Measurements from ENCODE around the gene SLC9A1.
A peak's percentile ranks its signal among the peaks of the same experiment; 100 is the strongest.

SLC9A1 gene

DNA sequence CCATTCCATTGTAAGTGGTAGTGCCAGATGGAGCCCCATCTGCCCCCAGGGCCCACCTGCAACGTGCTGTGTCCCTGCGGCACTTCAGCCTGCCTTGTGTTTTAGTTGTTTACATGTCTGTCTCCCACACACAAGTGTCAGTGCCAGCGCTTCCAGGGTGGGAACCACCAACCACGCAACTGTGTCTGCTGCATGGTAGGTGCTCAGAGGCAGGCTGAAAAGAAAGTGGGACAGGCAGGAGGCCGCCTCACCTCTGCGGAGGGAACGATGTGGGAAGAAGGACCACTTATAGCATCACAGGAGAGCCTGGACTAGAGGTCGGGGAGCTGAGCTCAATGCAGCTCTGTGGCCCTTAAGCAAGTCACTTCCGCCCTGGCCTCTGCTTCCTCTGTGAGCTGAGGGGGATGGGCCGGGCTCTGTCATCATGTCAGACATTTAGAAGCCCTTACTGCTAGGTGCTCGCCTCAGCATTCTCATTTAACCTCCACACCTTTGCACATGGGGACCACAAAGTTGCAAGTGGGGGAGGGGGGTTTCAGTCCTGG lies 17.9 kb downstream of the SLC9A1 start:
- peak overlapping the region; percentile 55 to 86 for H3K27ac ChIP-seq (ENCODE audit: low read depth in 2 of 2, low read length in 2 of 2)
- H3K9me3 ChIP-seq (ENCODE audit: control insufficient read depth in 2 of 2, low read length in 2 of 2): no peaks in the 10 kb centered on the region
- peak overlapping the region in 1 of 2 donors; percentile 45 for H3K4me3 ChIP-seq (ENCODE audit: low read length in 2 of 2)
- H3K4me1 ChIP-seq (ENCODE audit: control insufficient read depth in 2 of 2, insufficient read depth in 2 of 2, low read length in 2 of 2): peaks cover 46 to 50% of the 10 kb centered on the region in 2 donors
- H3K36me3 ChIP-seq (ENCODE audit: control insufficient read depth in 2 of 2, insufficient read depth in 2 of 2, low read length in 2 of 2): no peaks in the 10 kb centered on the region
- no peaks in the 10 kb centered on the region for H3K27me3 ChIP-seq (ENCODE audit: control insufficient read depth in 2 of 2, insufficient read depth in 2 of 2, low read length in 2 of 2)
- H3K9ac ChIP-seq (ENCODE audit: low read depth in 1 of 2, low read length in 2 of 2): peak overlapping the region; percentile 0 to 52

DNA sequence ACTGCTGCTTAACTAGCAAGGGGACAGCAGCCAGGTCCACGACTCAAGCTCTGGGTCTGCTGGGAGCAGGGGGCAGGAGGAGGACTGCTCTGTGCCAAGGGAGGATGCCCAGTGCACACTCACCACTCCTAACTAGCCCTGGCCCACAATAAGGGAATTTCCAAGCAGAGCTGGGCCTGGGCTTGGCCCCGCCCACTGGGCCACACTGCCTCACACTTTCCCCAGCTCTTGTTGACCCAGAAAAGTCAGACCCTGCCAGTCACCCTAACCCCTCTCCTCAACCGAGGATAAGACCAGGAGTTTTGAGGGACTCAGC lies 18.7 kb downstream of the SLC9A1 start:
- H3K4me1 ChIP-seq (ENCODE audit: control insufficient read depth in 2 of 2, insufficient read depth in 2 of 2, low read length in 2 of 2): peaks cover 39 to 43% of the 10 kb centered on the region in 2 donors
- no peak overlapping the region for H3K9ac ChIP-seq (ENCODE audit: low read depth in 1 of 2, low read length in 2 of 2)
- no peaks in the 10 kb centered on the region for H3K9me3 ChIP-seq (ENCODE audit: control insufficient read depth in 2 of 2, low read length in 2 of 2)
- H3K36me3 ChIP-seq (ENCODE audit: control insufficient read depth in 2 of 2, insufficient read depth in 2 of 2, low read length in 2 of 2): no peaks in the 10 kb centered on the region
- no peaks in the 10 kb centered on the region for H3K27me3 ChIP-seq (ENCODE audit: control insufficient read depth in 2 of 2, insufficient read depth in 2 of 2, low read length in 2 of 2)
- H3K4me3 ChIP-seq (ENCODE audit: low read length in 2 of 2): no peak overlapping the region
- peak overlapping the region in 1 of 2 donors; percentile 86 for H3K27ac ChIP-seq (ENCODE audit: low read depth in 2 of 2, low read length in 2 of 2)

DNA sequence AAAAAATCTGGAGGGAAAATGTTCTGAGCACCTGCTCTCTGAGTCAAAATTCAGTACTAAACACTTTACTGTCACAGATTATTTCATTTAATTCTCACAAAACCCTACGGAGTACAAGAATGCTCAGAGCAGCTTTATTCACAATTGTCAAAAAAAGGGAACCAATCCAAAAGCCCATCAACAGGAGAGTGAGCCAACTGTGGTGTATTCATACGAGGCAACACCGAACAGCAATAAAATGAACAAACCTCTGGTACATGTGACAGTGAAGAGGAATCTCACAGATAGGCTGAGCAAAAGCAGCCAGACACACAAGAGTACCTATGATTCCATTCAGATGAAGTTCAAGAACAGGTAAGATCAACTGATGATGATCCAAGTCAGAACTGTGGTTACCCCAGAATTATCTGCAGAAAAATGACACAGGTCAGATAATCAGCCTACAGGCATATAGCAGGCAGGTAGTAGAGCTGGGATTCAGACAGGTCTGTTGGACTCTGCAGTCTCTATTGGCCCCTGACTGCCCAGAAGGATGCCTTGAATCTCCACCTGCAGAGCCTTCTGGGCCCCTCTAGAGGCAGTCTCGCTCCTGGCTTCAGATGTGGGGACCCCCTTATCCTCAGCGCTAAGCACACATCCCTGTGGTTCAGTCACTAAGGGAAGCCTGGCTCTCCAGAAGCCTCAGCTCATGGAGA lies 19.2 kb downstream of the SLC9A1 start:
- Histone ChIP-seq H3K4me3 (ENCODE audit: low read length in 2 of 2) (no peak overlapping the region), H3K27ac (ENCODE audit: low read depth in 2 of 2, low read length in 2 of 2) (peak overlapping the region in 1 of 2 donors; percentile 86), H3K9ac (ENCODE audit: low read depth in 1 of 2, low read length in 2 of 2) (no peak overlapping the region), H3K27me3 (ENCODE audit: control insufficient read depth in 2 of 2, insufficient read depth in 2 of 2, low read length in 2 of 2) (no peaks in the 10 kb centered on the region), H3K9me3 (ENCODE audit: control insufficient read depth in 2 of 2, low read length in 2 of 2) (no peaks in the 10 kb centered on the region), H3K36me3 (ENCODE audit: control insufficient read depth in 2 of 2, insufficient read depth in 2 of 2, low read length in 2 of 2) (no peaks in the 10 kb centered on the region), H3K4me1 (ENCODE audit: control insufficient read depth in 2 of 2, insufficient read depth in 2 of 2, low read length in 2 of 2) (peaks cover 38 to 43% of the 10 kb centered on the region in 2 donors)

DNA sequence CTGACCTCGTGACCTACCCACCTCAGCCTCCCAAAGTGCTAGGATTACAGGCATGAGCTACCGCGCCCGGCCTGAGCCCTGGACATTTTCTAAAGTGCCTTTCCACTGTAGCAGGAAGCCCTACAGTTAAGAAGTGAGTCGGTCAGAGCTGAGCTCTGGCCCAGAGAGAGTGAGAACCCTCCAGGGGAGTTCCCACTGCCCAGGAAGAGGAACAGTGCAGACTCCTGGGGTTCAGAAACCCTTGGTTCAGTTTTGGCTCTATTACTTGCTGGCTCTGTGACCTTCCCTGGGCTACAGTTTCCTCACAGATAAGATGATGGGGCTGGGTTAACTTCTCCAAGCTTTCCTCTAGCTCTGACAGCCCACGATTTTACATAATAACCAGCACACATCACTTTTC lies 20.9 kb downstream of the SLC9A1 start:
- Histone ChIP-seq H3K9ac (ENCODE audit: low read depth in 1 of 2, low read length in 2 of 2) (no peak overlapping the region), H3K9me3 (ENCODE audit: control insufficient read depth in 2 of 2, low read length in 2 of 2) (no peaks in the 10 kb centered on the region), H3K27me3 (ENCODE audit: control insufficient read depth in 2 of 2, insufficient read depth in 2 of 2, low read length in 2 of 2) (no peaks in the 10 kb centered on the region), H3K4me1 (ENCODE audit: control insufficient read depth in 2 of 2, insufficient read depth in 2 of 2, low read length in 2 of 2) (peaks cover 30 to 33% of the 10 kb centered on the region in 2 donors), H3K36me3 (ENCODE audit: control insufficient read depth in 2 of 2, insufficient read depth in 2 of 2, low read length in 2 of 2) (no peaks in the 10 kb centered on the region), H3K4me3 (ENCODE audit: low read length in 2 of 2) (no peak overlapping the region), H3K27ac (ENCODE audit: low read depth in 2 of 2, low read length in 2 of 2) (peak overlapping the region in 1 of 2 donors; percentile 9)

DNA sequence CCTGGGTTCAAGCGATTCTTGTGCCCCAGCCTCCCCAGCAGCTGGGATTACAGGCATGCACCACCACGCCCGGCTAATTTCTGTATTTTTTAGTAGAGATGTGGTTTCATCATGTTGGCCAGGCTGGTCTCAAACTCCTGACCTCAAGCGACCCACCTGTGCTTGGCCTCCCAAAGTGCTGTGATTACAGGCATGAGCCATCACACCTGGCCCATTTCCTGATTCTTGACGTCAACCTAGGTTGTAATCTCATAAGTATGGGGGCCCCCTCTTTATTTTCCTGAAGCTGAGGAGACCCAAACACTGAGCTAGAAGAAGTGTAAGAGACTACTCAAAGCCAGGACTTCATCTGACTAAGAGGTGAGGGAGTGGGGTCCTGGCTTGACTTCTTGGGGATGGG lies 21.8 kb downstream of the SLC9A1 start:
- no peak overlapping the region for H3K27ac ChIP-seq (ENCODE audit: low read depth in 2 of 2, low read length in 2 of 2)
- H3K27me3 ChIP-seq (ENCODE audit: control insufficient read depth in 2 of 2, insufficient read depth in 2 of 2, low read length in 2 of 2): no peaks in the 10 kb centered on the region
- no peaks in the 10 kb centered on the region for H3K9me3 ChIP-seq (ENCODE audit: control insufficient read depth in 2 of 2, low read length in 2 of 2)
- H3K9ac ChIP-seq (ENCODE audit: low read depth in 1 of 2, low read length in 2 of 2): no peak overlapping the region
- H3K4me1 ChIP-seq (ENCODE audit: control insufficient read depth in 2 of 2, insufficient read depth in 2 of 2, low read length in 2 of 2): peaks cover 23 to 26% of the 10 kb centered on the region in 2 donors
- H3K4me3 ChIP-seq (ENCODE audit: low read length in 2 of 2): no peak overlapping the region
- no peaks in the 10 kb centered on the region for H3K36me3 ChIP-seq (ENCODE audit: control insufficient read depth in 2 of 2, insufficient read depth in 2 of 2, low read length in 2 of 2)

DNA sequence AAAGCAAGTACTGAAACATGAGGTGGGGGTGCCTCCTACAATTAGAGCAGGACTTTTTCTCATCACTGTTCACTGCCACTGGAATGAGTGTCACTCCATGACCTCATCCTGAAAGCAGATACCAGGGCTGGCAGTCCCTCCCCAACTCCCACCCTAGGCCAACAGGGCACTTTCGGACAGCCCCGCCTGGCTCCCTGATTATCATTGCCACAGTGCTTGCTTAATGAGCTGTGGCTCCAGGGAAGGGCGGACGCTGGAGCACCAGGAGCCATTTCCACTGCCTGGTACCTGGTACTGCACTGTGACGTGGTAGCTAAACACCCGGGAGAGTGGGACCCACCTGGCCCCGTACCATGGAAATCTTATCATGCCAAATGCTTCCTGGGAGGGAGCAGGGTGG lies 22.3 kb downstream of the SLC9A1 start:
- no peaks in the 10 kb centered on the region for H3K27me3 ChIP-seq (ENCODE audit: control insufficient read depth in 2 of 2, insufficient read depth in 2 of 2, low read length in 2 of 2)
- peak overlapping the region; percentile 11 to 56 for H3K27ac ChIP-seq (ENCODE audit: low read depth in 2 of 2, low read length in 2 of 2)
- no peak overlapping the region for H3K4me3 ChIP-seq (ENCODE audit: low read length in 2 of 2)
- peaks cover 18 to 21% of the 10 kb centered on the region in 2 donors for H3K4me1 ChIP-seq (ENCODE audit: control insufficient read depth in 2 of 2, insufficient read depth in 2 of 2, low read length in 2 of 2)
- H3K36me3 ChIP-seq (ENCODE audit: control insufficient read depth in 2 of 2, insufficient read depth in 2 of 2, low read length in 2 of 2): peaks cover 3 to 4% of the 10 kb centered on the region in 2 donors
- H3K9me3 ChIP-seq (ENCODE audit: control insufficient read depth in 2 of 2, low read length in 2 of 2): no peaks in the 10 kb centered on the region
- H3K9ac ChIP-seq (ENCODE audit: low read depth in 1 of 2, low read length in 2 of 2): peak overlapping the region in 1 of 2 donors; percentile 14

DNA sequence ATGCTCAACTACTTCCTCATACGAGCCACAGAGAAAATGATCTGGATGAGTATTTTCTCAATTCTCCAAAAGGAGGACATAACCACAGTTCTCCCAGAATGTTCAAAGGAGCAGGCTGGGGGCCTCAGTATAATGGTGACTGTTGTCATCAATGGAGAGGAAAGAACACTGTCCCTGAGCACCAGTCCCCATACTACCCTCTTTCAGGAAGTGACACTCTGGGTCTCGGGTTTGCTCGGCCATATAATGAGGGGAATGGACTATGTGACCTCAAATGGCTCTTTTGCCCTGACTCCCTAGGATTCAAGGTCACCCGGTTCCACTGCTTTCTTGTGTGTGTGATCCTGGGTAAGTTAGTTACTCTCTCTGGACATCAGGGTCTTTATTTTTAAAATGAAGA lies 22.8 kb downstream of the SLC9A1 start:
- no peaks in the 10 kb centered on the region for H3K9me3 ChIP-seq (ENCODE audit: control insufficient read depth in 2 of 2, low read length in 2 of 2)
- H3K9ac ChIP-seq (ENCODE audit: low read depth in 1 of 2, low read length in 2 of 2): peak overlapping the region in 1 of 2 donors; percentile 14
- peaks cover 14 to 17% of the 10 kb centered on the region in 2 donors for H3K4me1 ChIP-seq (ENCODE audit: control insufficient read depth in 2 of 2, insufficient read depth in 2 of 2, low read length in 2 of 2)
- peaks cover 3 to 4% of the 10 kb centered on the region in 2 donors for H3K36me3 ChIP-seq (ENCODE audit: control insufficient read depth in 2 of 2, insufficient read depth in 2 of 2, low read length in 2 of 2)
- no peaks in the 10 kb centered on the region for H3K27me3 ChIP-seq (ENCODE audit: control insufficient read depth in 2 of 2, insufficient read depth in 2 of 2, low read length in 2 of 2)
- no peak overlapping the region for H3K4me3 ChIP-seq (ENCODE audit: low read length in 2 of 2)
- peak overlapping the region; percentile 11 to 56 for H3K27ac ChIP-seq (ENCODE audit: low read depth in 2 of 2, low read length in 2 of 2)

DNA sequence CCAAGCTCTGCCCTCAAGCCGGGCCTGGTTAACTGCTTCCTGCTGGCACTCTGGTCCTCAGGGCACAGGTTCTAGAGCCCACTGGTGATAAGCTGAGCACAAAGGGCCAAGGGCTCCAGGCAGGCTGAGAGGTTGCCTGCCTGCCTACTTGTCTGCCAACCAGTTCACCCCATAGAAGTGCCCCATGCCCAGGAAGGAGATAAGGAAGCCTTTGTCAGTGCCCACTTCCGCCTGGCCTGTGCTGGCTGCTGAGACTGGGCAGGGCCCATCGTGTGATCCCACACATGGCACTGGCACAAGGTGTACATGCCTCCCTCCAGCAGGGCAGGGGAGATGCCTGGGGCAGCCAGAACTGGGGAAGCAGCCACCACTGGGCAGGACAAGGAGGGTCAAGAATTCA lies 24.1 kb downstream of the SLC9A1 start:
- H3K9ac ChIP-seq (ENCODE audit: low read depth in 1 of 2, low read length in 2 of 2): no peak overlapping the region
- no peaks in the 10 kb centered on the region for H3K9me3 ChIP-seq (ENCODE audit: control insufficient read depth in 2 of 2, low read length in 2 of 2)
- peaks cover 4 to 9% of the 10 kb centered on the region in 2 donors for H3K36me3 ChIP-seq (ENCODE audit: control insufficient read depth in 2 of 2, insufficient read depth in 2 of 2, low read length in 2 of 2)
- no peaks in the 10 kb centered on the region for H3K27me3 ChIP-seq (ENCODE audit: control insufficient read depth in 2 of 2, insufficient read depth in 2 of 2, low read length in 2 of 2)
- H3K4me3 ChIP-seq (ENCODE audit: low read length in 2 of 2): no peak overlapping the region
- no peak overlapping the region for H3K27ac ChIP-seq (ENCODE audit: low read depth in 2 of 2, low read length in 2 of 2)
- peaks cover 3 to 5% of the 10 kb centered on the region in 2 donors for H3K4me1 ChIP-seq (ENCODE audit: control insufficient read depth in 2 of 2, insufficient read depth in 2 of 2, low read length in 2 of 2)

DNA sequence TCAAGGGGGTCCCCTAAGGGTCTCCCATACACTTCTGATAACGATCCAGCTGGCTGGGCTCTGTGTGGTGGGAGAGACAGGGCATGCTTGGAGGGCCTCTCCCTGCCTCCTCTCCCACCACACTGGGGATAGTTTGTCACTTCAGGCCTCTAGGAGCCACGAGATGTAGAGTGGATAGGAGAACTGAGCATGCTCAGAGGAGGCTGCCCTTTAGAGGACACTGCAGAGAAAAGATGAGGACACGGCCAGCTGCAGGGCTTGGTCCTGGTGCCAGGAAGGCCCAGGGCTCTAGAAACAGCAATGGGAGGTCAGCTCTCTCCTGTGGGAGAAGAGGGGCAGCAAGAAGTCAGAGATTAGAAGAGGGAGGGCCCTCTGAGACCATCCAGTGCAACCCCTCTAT lies 25.7 kb downstream of the SLC9A1 start:
- Histone ChIP-seq H3K9me3 (ENCODE audit: control insufficient read depth in 2 of 2, low read length in 2 of 2) (no peaks in the 10 kb centered on the region), H3K9ac (ENCODE audit: low read depth in 1 of 2, low read length in 2 of 2) (no peak overlapping the region), H3K27me3 (ENCODE audit: control insufficient read depth in 2 of 2, insufficient read depth in 2 of 2, low read length in 2 of 2) (no peaks in the 10 kb centered on the region), H3K4me1 (ENCODE audit: control insufficient read depth in 2 of 2, insufficient read depth in 2 of 2, low read length in 2 of 2) (peaks cover 2 to 5% of the 10 kb centered on the region in 2 donors), H3K27ac (ENCODE audit: low read depth in 2 of 2, low read length in 2 of 2) (no peak overlapping the region), H3K36me3 (ENCODE audit: control insufficient read depth in 2 of 2, insufficient read depth in 2 of 2, low read length in 2 of 2) (peaks cover 4 to 9% of the 10 kb centered on the region in 2 donors), H3K4me3 (ENCODE audit: low read length in 2 of 2) (no peak overlapping the region)

DNA sequence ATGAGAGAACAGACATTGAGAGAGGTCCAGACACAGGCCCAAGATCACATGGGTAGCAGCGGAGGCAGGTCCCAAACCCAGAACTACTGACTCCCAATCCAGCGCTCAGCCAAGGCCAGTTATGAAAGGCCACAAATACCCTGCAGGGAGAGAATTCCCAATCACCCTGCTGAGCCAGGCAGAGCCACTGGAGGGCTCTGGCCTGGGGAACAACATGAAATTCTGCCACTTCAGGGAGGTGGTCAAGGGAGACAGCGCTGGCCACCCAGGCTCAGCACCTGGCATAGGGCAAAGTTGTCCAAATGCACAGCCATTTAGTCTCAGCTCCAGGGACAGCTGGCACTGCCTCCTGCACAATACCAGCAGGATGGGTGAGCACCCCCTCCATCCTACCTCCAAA lies 27.5 kb downstream of the SLC9A1 start:
- Histone ChIP-seq H3K4me1 (ENCODE audit: control insufficient read depth in 2 of 2, insufficient read depth in 2 of 2, low read length in 2 of 2) (peaks cover 7 to 18% of the 10 kb centered on the region in 2 donors), H3K36me3 (ENCODE audit: control insufficient read depth in 2 of 2, insufficient read depth in 2 of 2, low read length in 2 of 2) (peaks cover 4 to 9% of the 10 kb centered on the region in 2 donors), H3K27me3 (ENCODE audit: control insufficient read depth in 2 of 2, insufficient read depth in 2 of 2, low read length in 2 of 2) (no peaks in the 10 kb centered on the region), H3K9me3 (ENCODE audit: control insufficient read depth in 2 of 2, low read length in 2 of 2) (no peaks in the 10 kb centered on the region), H3K4me3 (ENCODE audit: low read length in 2 of 2) (no peak overlapping the region), H3K9ac (ENCODE audit: low read depth in 1 of 2, low read length in 2 of 2) (no peak overlapping the region), H3K27ac (ENCODE audit: low read depth in 2 of 2, low read length in 2 of 2) (no peak overlapping the region)

Data from mucosa of rectum (tissue), 2 donors.